Measurements from ENCODE around the gene PFKP. TPM values are rescaled to one million over a fixed set of nuclear protein-coding genes. Genes with fewer than 3 reads are reported as not detected.

Gene PFKP
- total RNA-seq, 1 donor from 2014 or later: 24.2 TPM

DNA sequence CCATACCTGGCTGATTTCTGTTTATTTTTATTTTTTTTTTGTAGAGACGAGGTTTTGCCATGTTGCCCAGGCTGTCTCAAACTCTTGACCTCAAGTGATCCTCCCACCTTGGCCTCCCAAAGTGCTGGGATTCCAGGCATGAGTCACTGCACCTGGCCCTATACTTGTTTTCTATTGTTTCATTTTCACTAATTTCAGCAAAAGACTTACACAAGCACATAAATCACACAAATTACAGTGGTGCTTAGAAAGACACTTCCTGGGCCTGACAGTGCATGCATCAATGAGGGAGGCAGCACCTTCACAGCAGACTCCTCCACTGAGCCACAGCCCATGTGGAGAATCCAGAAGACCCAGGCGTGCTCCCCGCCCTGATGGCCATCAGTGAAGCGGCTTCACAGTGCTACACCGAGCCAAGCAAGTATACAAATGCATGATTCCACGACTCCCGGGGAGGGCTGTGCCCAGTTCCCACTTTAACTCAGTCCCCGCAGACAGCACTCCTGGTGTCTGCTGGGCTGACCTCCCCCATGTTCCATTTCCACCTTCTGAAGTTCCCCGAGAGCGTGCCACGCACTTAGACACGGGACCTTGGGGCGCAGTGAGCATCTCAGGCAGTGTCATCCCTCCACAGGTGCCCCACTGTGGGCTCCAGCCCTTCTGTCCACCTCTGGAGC is 84.7 kb downstream of the PFKP start:
- no peak overlapping the region for H3K27ac Mint-ChIP-seq (ENCODE audit: unreplicated experiment)
- H3K36me3 Mint-ChIP-seq (ENCODE audit: unreplicated experiment): no peaks in the 10 kb centered on the region
- H3K4me3 Mint-ChIP-seq (ENCODE audit: unreplicated experiment): no peak overlapping the region
- TF ChIP-seq, protein P1, sequence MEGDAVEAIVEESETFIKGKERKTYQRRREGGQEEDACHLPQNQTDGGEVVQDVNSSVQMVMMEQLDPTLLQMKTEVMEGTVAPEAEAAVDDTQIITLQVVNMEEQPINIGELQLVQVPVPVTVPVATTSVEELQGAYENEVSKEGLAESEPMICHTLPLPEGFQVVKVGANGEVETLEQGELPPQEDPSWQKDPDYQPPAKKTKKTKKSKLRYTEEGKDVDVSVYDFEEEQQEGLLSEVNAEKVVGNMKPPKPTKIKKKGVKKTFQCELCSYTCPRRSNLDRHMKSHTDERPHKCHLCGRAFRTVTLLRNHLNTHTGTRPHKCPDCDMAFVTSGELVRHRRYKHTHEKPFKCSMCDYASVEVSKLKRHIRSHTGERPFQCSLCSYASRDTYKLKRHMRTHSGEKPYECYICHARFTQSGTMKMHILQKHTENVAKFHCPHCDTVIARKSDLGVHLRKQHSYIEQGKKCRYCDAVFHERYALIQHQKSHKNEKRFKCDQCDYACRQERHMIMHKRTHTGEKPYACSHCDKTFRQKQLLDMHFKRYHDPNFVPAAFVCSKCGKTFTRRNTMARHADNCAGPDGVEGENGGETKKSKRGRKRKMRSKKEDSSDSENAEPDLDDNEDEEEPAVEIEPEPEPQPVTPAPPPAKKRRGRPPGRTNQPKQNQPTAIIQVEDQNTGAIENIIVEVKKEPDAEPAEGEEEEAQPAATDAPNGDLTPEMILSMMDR (IDR thresholded peaks at IDR 0.05; ENCODE audit: partially characterized antibody, unreplicated experiment): no peak
- no peak for DNase-seq
- H3K9me3 Mint-ChIP-seq (ENCODE audit: unreplicated experiment): no peaks in the 10 kb centered on the region
- no peaks in the 10 kb centered on the region for H3K27me3 Mint-ChIP-seq (ENCODE audit: unreplicated experiment)
- H3K4me1 Mint-ChIP-seq (ENCODE audit: low read depth, unreplicated experiment): no peaks in the 10 kb centered on the region

DNA sequence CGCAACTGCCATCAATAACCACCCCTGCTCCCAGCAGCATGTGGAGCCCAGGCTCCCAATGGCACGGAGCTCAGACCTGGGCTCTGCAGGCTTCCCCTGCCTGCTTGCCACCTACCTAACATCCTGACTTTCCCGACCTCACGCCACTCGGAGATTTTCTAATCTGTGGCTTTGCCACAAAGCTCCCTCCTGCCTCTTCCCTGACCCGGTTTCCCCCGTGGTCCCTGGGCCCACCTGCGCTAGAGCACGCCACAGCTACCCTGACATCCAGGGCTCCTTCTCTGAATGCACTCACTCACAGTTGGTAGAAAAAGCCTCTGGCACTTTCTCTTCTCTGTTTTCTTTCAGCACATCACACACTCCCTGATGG is 85.2 kb downstream of the PFKP start:
- Mint-ChIP-seq H3K4me1 (ENCODE audit: low read depth, unreplicated experiment) (no peaks in the 10 kb centered on the region), H3K27ac (ENCODE audit: unreplicated experiment) (no peak overlapping the region), H3K27me3 (ENCODE audit: unreplicated experiment) (no peaks in the 10 kb centered on the region), H3K9me3 (ENCODE audit: unreplicated experiment) (no peaks in the 10 kb centered on the region), H3K4me3 (ENCODE audit: unreplicated experiment) (no peak overlapping the region), H3K36me3 (ENCODE audit: unreplicated experiment) (no peaks in the 10 kb centered on the region)
- TF ChIP-seq, protein P1 (IDR thresholded peaks at IDR 0.05; ENCODE audit: partially characterized antibody, unreplicated experiment): no peak
- DNase-seq: no peak

DNA sequence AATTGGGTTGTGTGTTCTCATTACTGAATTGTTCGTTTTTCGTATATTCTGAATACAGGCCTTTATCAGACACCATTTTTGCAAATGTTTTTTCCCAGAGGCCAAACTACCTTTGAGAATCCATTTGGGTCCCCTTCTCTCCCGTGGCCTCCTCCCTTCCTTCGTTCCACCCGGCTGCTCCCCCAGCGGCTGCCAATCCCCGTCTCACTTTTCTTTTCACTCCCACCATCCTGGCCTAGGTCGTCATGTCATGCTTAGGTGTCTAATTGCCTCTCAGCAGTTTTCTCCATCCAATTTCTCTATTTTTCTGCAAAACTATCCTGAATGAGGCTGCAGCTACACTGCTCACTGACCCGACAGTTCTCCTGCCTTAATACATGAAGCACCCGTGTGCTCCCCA is 87.3 kb downstream of the PFKP start:
- no peak for DNase-seq
- Mint-ChIP-seq H3K4me1 (ENCODE audit: low read depth, unreplicated experiment) (peaks cover 1% of the 10 kb centered on the region), H3K27me3 (ENCODE audit: unreplicated experiment) (no peaks in the 10 kb centered on the region), H3K36me3 (ENCODE audit: unreplicated experiment) (no peaks in the 10 kb centered on the region), H3K9me3 (ENCODE audit: unreplicated experiment) (no peaks in the 10 kb centered on the region), H3K4me3 (ENCODE audit: unreplicated experiment) (no peak overlapping the region), H3K27ac (ENCODE audit: unreplicated experiment) (no peak overlapping the region)
- TF ChIP-seq, protein P1 (IDR thresholded peaks at IDR 0.05; ENCODE audit: partially characterized antibody, unreplicated experiment): no peak

DNA sequence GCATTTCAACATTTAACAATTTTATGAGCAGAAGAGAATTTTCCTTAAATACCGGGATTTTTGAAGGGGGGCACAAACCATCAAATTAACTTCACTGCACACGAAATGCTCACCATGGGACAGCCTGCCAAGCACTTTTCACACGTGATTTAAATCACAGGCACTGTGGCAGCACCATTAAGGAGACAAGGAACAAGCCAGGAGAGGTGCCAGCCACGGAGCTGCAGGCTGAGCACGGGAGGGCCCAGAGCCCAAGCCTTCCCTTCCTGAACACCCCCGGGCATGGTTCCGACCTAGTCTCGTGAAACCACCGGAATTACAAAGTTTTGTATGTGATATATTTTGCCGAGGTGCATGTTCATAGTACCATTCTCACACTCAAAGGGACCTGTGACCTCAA is 91.8 kb downstream of the PFKP start:
- H3K9me3 Mint-ChIP-seq (ENCODE audit: unreplicated experiment): no peaks in the 10 kb centered on the region
- no peak overlapping the region for H3K27ac Mint-ChIP-seq (ENCODE audit: unreplicated experiment)
- TF ChIP-seq, protein P1 (IDR thresholded peaks at IDR 0.05; ENCODE audit: partially characterized antibody, unreplicated experiment): no peak
- H3K4me1 Mint-ChIP-seq (ENCODE audit: low read depth, unreplicated experiment): peaks cover 1% of the 10 kb centered on the region
- H3K36me3 Mint-ChIP-seq (ENCODE audit: unreplicated experiment): no peaks in the 10 kb centered on the region
- H3K27me3 Mint-ChIP-seq (ENCODE audit: unreplicated experiment): no peaks in the 10 kb centered on the region
- H3K4me3 Mint-ChIP-seq (ENCODE audit: unreplicated experiment): no peak overlapping the region
- DNase-seq: no peak

DNA sequence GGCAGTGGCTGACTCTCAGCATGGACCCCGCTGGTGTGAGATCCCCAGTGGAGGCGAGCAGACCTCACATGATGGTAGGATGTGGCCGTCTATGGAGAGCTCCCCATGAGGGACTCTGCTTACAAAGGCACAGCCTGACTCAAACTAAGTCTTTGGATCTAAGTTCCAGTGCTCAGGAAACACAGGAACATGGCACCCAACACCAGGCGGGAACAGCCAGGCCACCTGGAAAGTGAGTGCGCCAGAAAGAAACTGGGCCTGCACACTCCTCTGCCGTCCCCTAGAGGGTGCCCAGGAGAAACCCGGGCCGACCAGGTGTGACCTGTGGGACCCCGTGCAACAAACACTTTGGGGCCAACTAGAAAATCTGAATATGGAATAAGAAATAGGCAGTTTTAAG is 95.2 kb downstream of the PFKP start:
- H3K4me3 Mint-ChIP-seq (ENCODE audit: unreplicated experiment): no peak overlapping the region
- H3K36me3 Mint-ChIP-seq (ENCODE audit: unreplicated experiment): no peaks in the 10 kb centered on the region
- TF ChIP-seq, protein P1 (IDR thresholded peaks at IDR 0.05; ENCODE audit: partially characterized antibody, unreplicated experiment): no peak
- H3K9me3 Mint-ChIP-seq (ENCODE audit: unreplicated experiment): no peaks in the 10 kb centered on the region
- no peaks in the 10 kb centered on the region for H3K27me3 Mint-ChIP-seq (ENCODE audit: unreplicated experiment)
- H3K4me1 Mint-ChIP-seq (ENCODE audit: low read depth, unreplicated experiment): peaks cover 1% of the 10 kb centered on the region
- no peak for DNase-seq
- H3K27ac Mint-ChIP-seq (ENCODE audit: unreplicated experiment): no peak overlapping the region

All from glutamatergic neuron (in vitro differentiated cells).